GM19238 (cell line): ENCODE measurements around the gene SLC17A9.

Source experiments
- DNase-seq: peaks from one replicate; pipeline ENCODE4 v3.0.0; 2011; ENCODE audit warnings: low spot score; ENCODE audit not compliant: insufficient read length

The SLC17A9 gene

GRCh38 chr20:63000958-63001357 is 48.4 kb downstream of the SLC17A9 start:
- no peak for DNase-seq

GRCh38 chr20:63002511-63002910 is 50.0 kb downstream of the SLC17A9 start:
- DNase-seq: no peak

GRCh38 chr20:63003546-63003945 is 51.0 kb downstream of the SLC17A9 start:
- DNase-seq: no peak

GRCh38 chr20:63004607-63005364 is 52.3 kb downstream of the SLC17A9 start:
- DNase-seq: no peak

GRCh38 chr20:63005365-63005861 is 52.9 kb downstream of the SLC17A9 start:
- no peak for DNase-seq

GRCh38 chr20:63005862-63006539 is 53.5 kb downstream of the SLC17A9 start:
- DNase-seq: no peak

- DNase-seq: no peak
Measured at GRCh38 chr20:63006540-63007359, 54.2 kb downstream of the SLC17A9 start, which contains the start of gene BHLHE23. Gene BHLHE23, minus strand, starts transcription at chr20:63006964. Its CDS starts 190 bp downstream, at chr20:63006774.

- DNase-seq: no peak
Measured at GRCh38 chr20:63007360-63007645, 54.8 kb downstream of the SLC17A9 start.

- no peak for DNase-seq
Measured at GRCh38 chr20:63007646-63008488, 55.4 kb downstream of the SLC17A9 start.

- DNase-seq: no peak
Measured at GRCh38 chr20:63008541-63009044, 56.1 kb downstream of the SLC17A9 start.

GRCh38 chr20:63009045-63009961 is 56.8 kb downstream of the SLC17A9 start:
- DNase-seq: peak; percentile 97

- DNase-seq: peak; percentile 88
Measured at GRCh38 chr20:63009988-63010769, 57.7 kb downstream of the SLC17A9 start.

GRCh38 chr20:63011798-63012197 is 59.3 kb downstream of the SLC17A9 start:
- no peak for DNase-seq

- no peak for DNase-seq
Measured at GRCh38 chr20:63013207-63013606, 60.7 kb downstream of the SLC17A9 start.

GRCh38 chr20:63014287-63014686 is 61.8 kb downstream of the SLC17A9 start:
- DNase-seq: no peak

- DNase-seq: no peak
Measured at GRCh38 chr20:63014710-63015109, 62.2 kb downstream of the SLC17A9 start.

- no peak for DNase-seq
Measured at GRCh38 chr20:63015147-63015661, 62.7 kb downstream of the SLC17A9 start.

GRCh38 chr20:63015662-63016361 is 63.3 kb downstream of the SLC17A9 start:
- DNase-seq: no peak
